ENCODE measurements around the gene CDC42BPB.

The CDC42BPB gene

GRCh38 chr14:103057372-103058163 is at the start of gene CDC42BPB:
TSS of gene CDC42BPB (minus strand) at chr14:103057549. CDS start at chr14:103057173, 376 bp downstream.
- peak in 49 of 51 donors; percentile 36 to 94 (median 80) for DNase-seq

GRCh38 chr14:103105580-103106150 is 48.3 kb upstream of the CDC42BPB start:
- DNase-seq: no peak

GRCh38 chr14:103104654-103105452 is 47.5 kb upstream of the CDC42BPB start:
- peak in 24 of 51 donors; percentile 11 to 70 (median 34) for DNase-seq

GRCh38 chr14:103104389-103104653 is 47.0 kb upstream of the CDC42BPB start:
- no peak for DNase-seq

GRCh38 chr14:103103461-103104388 is 46.4 kb upstream of the CDC42BPB start:
- no peak for DNase-seq

GRCh38 chr14:103102689-103103260 is 45.4 kb upstream of the CDC42BPB start:
- DNase-seq: no peak

GRCh38 chr14:103101963-103102688 is 44.8 kb upstream of the CDC42BPB start:
- DNase-seq: no peak

GRCh38 chr14:103101257-103101962 is 44.1 kb upstream of the CDC42BPB start:
- no peak for DNase-seq

GRCh38 chr14:103100281-103101121 is 43.2 kb upstream of the CDC42BPB start:
- DNase-seq: no peak

- DNase-seq: no peak
Observed at GRCh38 chr14:103099733-103100280, 42.5 kb upstream of the CDC42BPB start.

- DNase-seq: no peak
Observed at GRCh38 chr14:103099081-103099732, 41.9 kb upstream of the CDC42BPB start.

GRCh38 chr14:103097994-103098957 is 40.9 kb upstream of the CDC42BPB start:
- no peak for DNase-seq

- no peak for DNase-seq
Observed at GRCh38 chr14:103097244-103097993, 40.1 kb upstream of the CDC42BPB start.

- no peak for DNase-seq
Observed at GRCh38 chr14:103096387-103096786, 39.0 kb upstream of the CDC42BPB start.

- DNase-seq: no peak
Observed at GRCh38 chr14:103095210-103095778, 37.9 kb upstream of the CDC42BPB start.

Measured in hypothalamus (tissue), 51 donors.